Measurements from ENCODE around the gene ABHD10. TPM values are rescaled to one million over a fixed set of nuclear protein-coding genes. Genes with fewer than 3 reads are reported as not detected.

ABHD10 gene
- total RNA-seq, 2 experiments from 2014 or later = 53.1 to 54.6 TPM

- H3K27ac Mint-ChIP-seq = no peak overlapping the region
- no peak for DNase-seq
Observed at GRCh38 chr3:111951032-111951431, 27.8 kb upstream of the ABHD10 start.

GRCh38 chr3:111952086-111952485, 26.7 kb upstream of the ABHD10 start:
- no peaks in the 10 kb centered on the region for H3K4me1 Mint-ChIP-seq (ENCODE audit: low read depth)
- intact Hi-C loops (cut with micrococcal nuclease) = no loop called here
- DNase-seq = no peak
- H3K4me3 Mint-ChIP-seq = no peak overlapping the region
- CTCF ChIA-PET = no interaction called here
- no peaks in the 10 kb centered on the region for H3K36me3 Mint-ChIP-seq (ENCODE audit: low read depth)
- H3K27me3 Mint-ChIP-seq (ENCODE audit: low read depth) = no peaks in the 10 kb centered on the region
- H3K9me3 Mint-ChIP-seq = no peaks in the 10 kb centered on the region
- no peak overlapping the region for H3K27ac Mint-ChIP-seq

More at GRCh38 chr3:111951032-111951431, 27.8 kb upstream of the ABHD10 start:
- Mint-ChIP-seq H3K4me3 (no peak overlapping the region), H3K27me3 (ENCODE audit: low read depth) (no peaks in the 10 kb centered on the region), H3K9me3 (no peaks in the 10 kb centered on the region), H3K36me3 (ENCODE audit: low read depth) (no peaks in the 10 kb centered on the region), H3K4me1 (ENCODE audit: low read depth) (no peaks in the 10 kb centered on the region)
- intact Hi-C loops (cut with micrococcal nuclease) = no loop called here
- CTCF ChIA-PET = interaction anchor here (1.0 kb wide), 1 partner anchor 38 kb away, joined by 3 read pairs; no protein-coding TSS in a partner anchor

GRCh38 chr3:111952866-111953450, 25.9 kb upstream of the ABHD10 start:
- Mint-ChIP-seq H3K4me3 (no peak overlapping the region), H3K9me3 (no peaks in the 10 kb centered on the region), H3K27ac (no peak overlapping the region), H3K36me3 (ENCODE audit: low read depth) (no peaks in the 10 kb centered on the region), H3K4me1 (ENCODE audit: low read depth) (no peaks in the 10 kb centered on the region), H3K27me3 (ENCODE audit: low read depth) (no peaks in the 10 kb centered on the region)
- CTCF ChIA-PET = interaction anchor here (1.7 kb wide), 1 partner anchor 235 kb away, joined by 3 read pairs; no protein-coding TSS in a partner anchor
- intact Hi-C loops (cut with micrococcal nuclease) = no loop called here
- DNase-seq = no peak

- no peak overlapping the region for H3K27ac Mint-ChIP-seq
- CTCF ChIA-PET = interaction anchor here (0.7 to 1.7 kb wide), 5 partner anchors 14 to 237 kb away, joined by 3 to 5 read pairs (median 3); no protein-coding TSS in a partner anchor
- H3K27me3 Mint-ChIP-seq (ENCODE audit: low read depth) = no peaks in the 10 kb centered on the region
- no peaks in the 10 kb centered on the region for H3K36me3 Mint-ChIP-seq (ENCODE audit: low read depth)
- DNase-seq = no peak
- intact Hi-C loops (cut with micrococcal nuclease) = no loop called here
- no peaks in the 10 kb centered on the region for H3K9me3 Mint-ChIP-seq
- no peaks in the 10 kb centered on the region for H3K4me1 Mint-ChIP-seq (ENCODE audit: low read depth)
- H3K4me3 Mint-ChIP-seq = no peak overlapping the region
Observed at GRCh38 chr3:111954228-111954990, 24.4 kb upstream of the ABHD10 start.

- Mint-ChIP-seq H3K4me1 (ENCODE audit: low read depth) (no peaks in the 10 kb centered on the region), H3K27me3 (ENCODE audit: low read depth) (no peaks in the 10 kb centered on the region), H3K4me3 (no peak overlapping the region), H3K36me3 (ENCODE audit: low read depth) (no peaks in the 10 kb centered on the region), H3K27ac (no peak overlapping the region), H3K9me3 (no peaks in the 10 kb centered on the region)
- intact Hi-C loops (cut with micrococcal nuclease) = no loop called here
- CTCF ChIA-PET = interaction anchor here (0.8 kb wide), 1 partner anchor 238 kb away, joined by 3 read pairs; no protein-coding TSS in a partner anchor
- no peak for DNase-seq
Observed at GRCh38 chr3:111955876-111956275, 22.9 kb upstream of the ABHD10 start.

- Mint-ChIP-seq H3K27me3 (ENCODE audit: low read depth) (no peaks in the 10 kb centered on the region), H3K36me3 (ENCODE audit: low read depth) (no peaks in the 10 kb centered on the region), H3K27ac (no peak overlapping the region), H3K9me3 (no peaks in the 10 kb centered on the region), H3K4me1 (ENCODE audit: low read depth) (no peaks in the 10 kb centered on the region), H3K4me3 (no peak overlapping the region)
- CTCF ChIA-PET = interaction anchor here (0.8 to 1.7 kb wide), 4 partner anchors 87 to 287 kb away, joined by 3 to 4 read pairs (median 4); no protein-coding TSS in a partner anchor
- DNase-seq = no peak
- intact Hi-C loops (cut with micrococcal nuclease) = no loop called here
Observed at GRCh38 chr3:111956449-111956848, 22.4 kb upstream of the ABHD10 start.

- H3K4me1 Mint-ChIP-seq (ENCODE audit: low read depth) = no peaks in the 10 kb centered on the region
- no peaks in the 10 kb centered on the region for H3K9me3 Mint-ChIP-seq
- intact Hi-C loops (cut with micrococcal nuclease) = no loop called here
- H3K36me3 Mint-ChIP-seq (ENCODE audit: low read depth) = no peaks in the 10 kb centered on the region
- no peak overlapping the region for H3K27ac Mint-ChIP-seq
- no peaks in the 10 kb centered on the region for H3K27me3 Mint-ChIP-seq (ENCODE audit: low read depth)
- H3K4me3 Mint-ChIP-seq = no peak overlapping the region
- CTCF ChIA-PET = interaction anchor here (0.6 to 1.7 kb wide), 5 partner anchors 14 to 288 kb away, joined by 3 to 4 read pairs (median 3); no protein-coding TSS in a partner anchor
- no peak for DNase-seq
Observed at GRCh38 chr3:111956995-111957734, 21.7 kb upstream of the ABHD10 start.

GRCh38 chr3:111961461-111962164, 17.2 kb upstream of the ABHD10 start:
- H3K27ac Mint-ChIP-seq = no peak overlapping the region
- H3K4me3 Mint-ChIP-seq = no peak overlapping the region
- intact Hi-C loops (cut with micrococcal nuclease) = loop anchor here (10.0 kb wide), 1 partner anchor 647 kb away; no protein-coding TSS in a partner anchor
- no peaks in the 10 kb centered on the region for H3K27me3 Mint-ChIP-seq (ENCODE audit: low read depth)
- peaks cover 19% of the 10 kb centered on the region for H3K4me1 Mint-ChIP-seq (ENCODE audit: low read depth)
- H3K36me3 Mint-ChIP-seq (ENCODE audit: low read depth) = no peaks in the 10 kb centered on the region
- no peak for DNase-seq
- CTCF ChIA-PET = interaction anchor here (2.9 to 3.0 kb wide), 2 partner anchors 52 to 243 kb away, joined by 9 read pairs; no protein-coding TSS in a partner anchor
- H3K9me3 Mint-ChIP-seq = no peaks in the 10 kb centered on the region

GRCh38 chr3:111963424-111963823, 15.4 kb upstream of the ABHD10 start:
- intact Hi-C loops (cut with micrococcal nuclease) = loop anchor here (1.0 to 10.0 kb wide), 2 partner anchors 202 to 649 kb away; no protein-coding TSS in a partner anchor
- CTCF ChIA-PET = no interaction called here

GRCh38 chr3:111965484-111965883, 13.3 kb upstream of the ABHD10 start:
- CTCF ChIA-PET = interaction anchor here (0.7 to 8.2 kb wide), 5 partner anchors 48 to 247 kb away, joined by 3 to 159 read pairs (median 5); no protein-coding TSS in a partner anchor
- no peak overlapping the region for H3K27ac Mint-ChIP-seq
- H3K36me3 Mint-ChIP-seq (ENCODE audit: low read depth) = no peaks in the 10 kb centered on the region
- no peaks in the 10 kb centered on the region for H3K9me3 Mint-ChIP-seq
- H3K4me3 Mint-ChIP-seq = no peak overlapping the region
- no peak for DNase-seq
- H3K27me3 Mint-ChIP-seq (ENCODE audit: low read depth) = no peaks in the 10 kb centered on the region
- peaks cover 25% of the 10 kb centered on the region for H3K4me1 Mint-ChIP-seq (ENCODE audit: low read depth)
- intact Hi-C loops (cut with micrococcal nuclease) = loop anchor here (10.0 kb wide), 1 partner anchor 651 kb away; no protein-coding TSS in a partner anchor

More at GRCh38 chr3:111963424-111963823, 15.4 kb upstream of the ABHD10 start:
- Mint-ChIP-seq H3K27me3 (ENCODE audit: low read depth) (no peaks in the 10 kb centered on the region), H3K4me3 (no peak overlapping the region), H3K4me1 (ENCODE audit: low read depth) (peaks cover 25% of the 10 kb centered on the region), H3K36me3 (ENCODE audit: low read depth) (no peaks in the 10 kb centered on the region), H3K27ac (no peak overlapping the region), H3K9me3 (no peaks in the 10 kb centered on the region)
- DNase-seq = no peak

- H3K4me1 Mint-ChIP-seq (ENCODE audit: low read depth) = peaks cover 25% of the 10 kb centered on the region
- intact Hi-C loops (cut with micrococcal nuclease) = loop anchor here (1.0 to 10.0 kb wide), 8 partner anchors 46 to 652 kb away; no protein-coding TSS in a partner anchor
- CTCF ChIA-PET = interaction anchor here (0.6 to 8.2 kb wide), 18 partner anchors 9 to 969 kb away, joined by 3 to 159 read pairs (median 5); partner anchors contain the start of gene ABHD10
- H3K36me3 Mint-ChIP-seq (ENCODE audit: low read depth) = no peaks in the 10 kb centered on the region
- H3K27me3 Mint-ChIP-seq (ENCODE audit: low read depth) = no peaks in the 10 kb centered on the region
- no peak for DNase-seq
- H3K27ac Mint-ChIP-seq = no peak overlapping the region
- no peak overlapping the region for H3K4me3 Mint-ChIP-seq
- no peaks in the 10 kb centered on the region for H3K9me3 Mint-ChIP-seq
Observed at GRCh38 chr3:111967068-111967467, 11.8 kb upstream of the ABHD10 start.

All from activated naive CD4-positive, alpha-beta T cell treated with anti-CD3 and anti-CD28 coated beads for 36 hours (primary cell).